HS-5 (cell line): Measurements from ENCODE around the gene BBS2.
A peak's percentile ranks its signal among the peaks of the same experiment; 100 is the strongest.

Source experiments
- DNase-seq: peaks from one replicate; pipeline ENCODE4 v3.0.0-alpha.2; 2012; ENCODE audit warnings: low read depth

Gene BBS2

GRCh38 chr16:56519459-56520250 is at the start of gene BBS2:
Gene BBS2, minus strand, starts transcription at chr16:56520024. Its CDS starts 162 bp downstream, at chr16:56519862.
- peak; percentile 34 for DNase-seq

- DNase-seq = no peak
These were observed 45.1 kb upstream of the BBS2 start, which contains the start of gene MT4 for GRCh38 chr16:56564793-56565477. Gene MT4, plus strand, starts transcription at chr16:56565073. Its CDS starts 56 bp downstream, at chr16:56565129.

- DNase-seq = no peak
These were observed 41.3 kb upstream of the BBS2 start for GRCh38 chr16:56561126-56561525.

- no peak for DNase-seq
These were observed 40.6 kb upstream of the BBS2 start for GRCh38 chr16:56560447-56560846.

GRCh38 chr16:56559109-56559508 is 39.3 kb upstream of the BBS2 start:
- DNase-seq = no peak

GRCh38 chr16:56558024-56558747 is 38.4 kb upstream of the BBS2 start:
- DNase-seq = peak; percentile 46

GRCh38 chr16:56554441-56554840 is 34.6 kb upstream of the BBS2 start:
- DNase-seq = no peak

GRCh38 chr16:56551796-56552738 is 32.2 kb upstream of the BBS2 start:
- no peak for DNase-seq

GRCh38 chr16:56549744-56550385 is 30.0 kb upstream of the BBS2 start:
- no peak for DNase-seq

- DNase-seq = no peak
These were observed 29.3 kb upstream of the BBS2 start for GRCh38 chr16:56549161-56549560.

GRCh38 chr16:56547949-56548567 is 28.2 kb upstream of the BBS2 start:
- DNase-seq = no peak

GRCh38 chr16:56547120-56547948 is 27.5 kb upstream of the BBS2 start:
- peak; percentile 18 for DNase-seq

- no peak for DNase-seq
These were observed 22.2 kb upstream of the BBS2 start for GRCh38 chr16:56542039-56542438.

- no peak for DNase-seq
These were observed 19.8 kb upstream of the BBS2 start for GRCh38 chr16:56539656-56540055.

- no peak for DNase-seq
These were observed 18.5 kb upstream of the BBS2 start for GRCh38 chr16:56538331-56538730.

- DNase-seq = no peak
These were observed 15.1 kb upstream of the BBS2 start for GRCh38 chr16:56534847-56535383.

- DNase-seq = no peak
These were observed 12.9 kb upstream of the BBS2 start for GRCh38 chr16:56532714-56533113.

GRCh38 chr16:56530872-56531271 is 11.0 kb upstream of the BBS2 start:
- no peak for DNase-seq

- peak; percentile 80 for DNase-seq
These were observed 5.4 kb upstream of the BBS2 start for GRCh38 chr16:56525236-56525635.

GRCh38 chr16:56520251-56520577 is 390 bp upstream of the BBS2 start:
- DNase-seq = no peak
